IgD-negative memory B cell (primary cell): ENCODE data around the gene DGKQ. TPM values are rescaled to one million over a fixed set of nuclear protein-coding genes. Genes with fewer than 3 reads are reported as not detected.
"Not testable (repeated sequence)": the region's sequence is repeated elsewhere in the genome, so short reads cannot be mapped to it uniquely, and the experiment has no call there.

Experiments
- H3K27ac Mint-ChIP-seq, 3 donors: one replicate each; pipeline ENCODE4 v1.8.0; 2020 to 2022; ENCODE audit warnings: mild to moderate bottlenecking in 3 of 3, mixed read lengths in 3 of 3, moderate library complexity in 1 of 3
- H3K27me3 Mint-ChIP-seq: one replicate; pipeline ENCODE4 v1.8.0; 2021; ENCODE audit warnings: mixed read lengths
- H3K36me3 Mint-ChIP-seq: one replicate; pipeline ENCODE4 v1.8.0; 2020; ENCODE audit warnings: mild to moderate bottlenecking, mixed read lengths
- H3K4me1 Mint-ChIP-seq, 3 donors: one replicate each; pipeline ENCODE4 v1.8.0; 2020 to 2022; ENCODE audit warnings: mixed read lengths in 3 of 3, mild to moderate bottlenecking in 1 of 3
- H3K4me3 Mint-ChIP-seq, 4 donors: one replicate each; pipeline ENCODE4 v1.8.0; 2020 to 2022; ENCODE audit warnings: mild to moderate bottlenecking in 4 of 4, mixed read lengths in 4 of 4, moderate library complexity in 3 of 4
- H3K9me3 Mint-ChIP-seq, 3 donors: one replicate each; pipeline ENCODE4 v1.8.0; 2020 to 2021; ENCODE audit warnings: mixed read lengths in 3 of 3, mild to moderate bottlenecking in 1 of 3
- polyA plus RNA-seq: library from polyadenylated mRNA; unstranded; fragments of 300-500 nt; fragmentation: Illumina TruSeq; gene quantifications from one replicate; pipeline ENCODE4 v1.2.3, GENCODE V29; 2021

Gene DGKQ
- polyA plus RNA-seq, 1 donor from 2014 or later: 3.5 TPM

DNA sequence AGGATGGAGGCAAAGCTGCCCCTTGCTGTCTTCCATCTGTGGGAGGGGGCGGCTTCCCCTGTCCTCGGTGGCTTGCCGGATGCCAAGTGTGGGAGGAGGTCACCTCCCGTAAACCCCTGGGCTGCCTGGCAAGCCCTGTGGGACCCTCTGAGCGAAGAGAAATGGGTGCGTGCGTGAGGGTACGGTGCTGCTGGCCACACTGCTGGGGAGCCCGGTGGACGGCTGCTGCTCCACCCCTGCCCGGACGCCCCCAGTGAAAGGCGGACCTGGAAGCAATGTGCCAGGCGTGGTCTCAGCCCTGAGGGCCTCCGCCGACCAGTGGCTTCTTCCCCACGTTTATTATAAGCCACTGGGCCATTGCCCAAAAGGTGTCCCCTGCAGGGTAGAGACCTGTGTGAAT is 8.9 kb upstream of the DGKQ start:
- no peaks in the 10 kb centered on the region for H3K9me3 Mint-ChIP-seq

DNA sequence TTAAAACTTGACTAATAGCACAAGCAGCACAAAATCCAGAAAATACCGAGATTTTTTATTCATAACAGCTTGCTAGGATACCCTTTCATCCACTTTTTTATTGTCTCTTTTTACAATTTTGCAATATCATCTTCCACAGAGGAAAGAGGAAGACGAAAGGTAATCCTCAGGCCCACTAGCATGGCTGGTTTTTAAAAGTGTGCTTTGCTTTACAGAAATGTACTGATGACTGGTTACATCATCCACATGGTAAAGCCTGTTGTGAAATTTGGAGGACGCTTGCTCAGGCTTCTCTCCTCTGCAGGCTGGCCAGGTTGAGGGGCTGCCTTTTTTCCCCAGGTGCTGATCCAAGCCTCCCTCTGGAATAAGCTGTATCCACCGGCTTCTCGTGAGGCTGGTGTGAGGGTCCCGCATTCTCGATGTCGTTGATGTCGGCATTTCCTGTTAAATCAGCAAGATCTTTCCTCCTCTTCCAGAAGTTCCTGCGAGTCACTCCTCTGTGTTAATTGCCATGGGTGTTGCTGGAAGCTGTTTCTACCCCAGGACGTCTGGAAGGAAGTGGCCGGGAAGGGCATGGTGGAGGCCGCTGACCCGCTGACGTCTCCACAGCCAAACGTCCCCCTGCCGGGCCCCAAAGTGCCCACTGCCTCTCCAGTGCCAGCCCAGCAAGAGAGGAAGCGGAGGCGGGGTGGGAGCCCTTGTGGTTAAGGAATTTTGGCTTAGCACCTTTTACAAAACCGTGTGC is 5.8 kb upstream of the DGKQ start:
- Mint-ChIP-seq H3K9me3 (no peaks in the 10 kb centered on the region), H3K4me1 (peaks cover 0 to 1% (median 0%) of the 10 kb centered on the region in 3 donors), H3K27ac (no peak overlapping the region), H3K4me3 (peak overlapping the region in 1 of 4 donors; percentile 14), H3K27me3 (no peaks in the 10 kb centered on the region), H3K36me3 (no peaks in the 10 kb centered on the region)

More for the DNA sequence above, 8.9 kb upstream of the DGKQ start:
- Mint-ChIP-seq H3K27ac (no peak overlapping the region), H3K4me3 (peak overlapping the region in 1 of 4 donors; percentile 91), H3K4me1 (peaks cover 7 to 16% (median 14%) of the 10 kb centered on the region in 3 donors), H3K36me3 (no peaks in the 10 kb centered on the region), H3K27me3 (no peaks in the 10 kb centered on the region)

DNA sequence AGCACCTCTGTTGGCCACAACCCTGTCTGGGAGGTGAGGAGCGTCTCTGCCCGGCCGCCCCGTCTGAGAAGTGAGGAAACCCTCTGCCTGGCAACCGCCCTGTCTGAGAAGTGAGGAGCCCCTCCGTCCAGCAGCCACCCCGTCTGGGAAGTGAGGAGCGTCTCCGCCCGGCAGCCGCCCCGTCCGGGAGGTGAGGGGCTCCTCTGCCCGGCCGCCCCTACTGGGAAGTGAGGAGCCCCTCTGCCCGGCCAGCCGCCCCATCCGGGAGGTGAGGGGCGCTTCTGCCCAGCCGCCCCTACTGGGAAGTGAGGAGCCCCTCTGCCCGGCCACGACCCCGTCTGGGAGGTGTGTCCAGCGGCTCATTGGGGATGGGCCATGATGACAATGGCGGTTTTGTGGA is 2.6 kb upstream of the DGKQ start:
- H3K9me3 Mint-ChIP-seq, H3K27me3 Mint-ChIP-seq, H3K27ac Mint-ChIP-seq, H3K4me1 Mint-ChIP-seq, H3K36me3 Mint-ChIP-seq, H3K4me3 Mint-ChIP-seq: not testable (repeated sequence)

DNA sequence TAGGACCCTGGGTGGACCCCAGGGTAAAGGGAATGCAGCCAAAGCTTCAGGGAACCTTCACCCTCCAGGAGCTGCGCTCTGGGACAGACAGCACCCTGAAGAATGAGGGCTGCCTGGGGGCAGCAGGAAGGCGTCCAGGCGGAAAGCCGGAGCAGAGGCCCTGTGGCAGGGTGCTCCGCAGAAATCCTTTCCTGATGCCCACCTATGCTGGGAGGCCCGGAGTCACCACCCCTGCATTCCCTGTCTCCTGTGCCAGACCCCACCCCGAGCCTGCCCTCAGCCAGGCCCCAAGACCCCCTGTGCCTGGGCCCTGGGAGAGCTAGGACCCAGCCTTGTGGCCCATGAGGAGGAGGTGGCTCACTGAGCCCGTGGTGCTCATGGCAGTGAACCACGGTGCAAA is 1.3 kb upstream of the DGKQ start:
- peak overlapping the region in 1 of 3 donors; percentile 39 for H3K27ac Mint-ChIP-seq
- H3K36me3 Mint-ChIP-seq: no peaks in the 10 kb centered on the region

DNA sequence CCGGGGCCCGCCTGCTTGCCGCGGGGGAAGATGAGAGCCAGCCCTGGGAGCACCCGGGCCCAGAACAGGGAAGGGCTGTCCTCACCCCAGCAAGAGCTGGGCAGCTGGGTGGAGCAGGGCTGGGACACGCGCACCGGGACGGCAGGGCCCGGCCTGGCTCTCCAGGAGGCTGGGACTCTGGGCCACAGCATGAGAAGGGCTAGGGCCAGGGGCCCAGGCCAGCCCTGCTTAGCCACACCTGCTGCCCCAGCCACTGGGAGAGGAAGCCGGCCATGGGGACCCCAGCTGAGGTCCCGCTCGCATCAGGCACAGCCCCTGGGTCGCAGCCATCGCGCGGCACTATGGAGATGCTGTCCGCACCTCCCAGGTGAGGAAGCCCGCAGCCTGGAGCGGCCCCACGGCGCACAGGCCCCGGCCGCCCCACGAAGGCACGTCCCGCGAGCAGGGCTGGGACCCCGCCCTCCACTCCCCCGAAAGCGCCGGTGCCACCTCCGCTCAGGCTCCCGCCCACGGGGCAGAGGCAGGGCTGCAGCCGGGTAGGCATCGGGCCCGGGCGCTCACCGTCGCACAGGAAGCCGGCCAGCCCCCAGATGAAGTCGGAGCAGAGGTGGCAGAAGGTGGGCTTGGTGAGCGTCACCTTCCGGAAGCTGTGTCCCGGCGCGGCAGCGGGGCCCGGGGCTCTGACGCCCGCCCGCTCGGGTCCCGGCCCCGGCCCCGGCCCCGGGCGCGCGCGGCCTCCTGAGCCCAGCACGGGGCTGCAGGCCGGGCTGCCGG is 531 bp downstream of the DGKQ start:
- peak overlapping the region in 3 of 4 donors; percentile 60 to 68 (median 63) for H3K4me3 Mint-ChIP-seq
- no peaks in the 10 kb centered on the region for H3K9me3 Mint-ChIP-seq
- H3K36me3 Mint-ChIP-seq: no peaks in the 10 kb centered on the region
- peaks cover 2% of the 10 kb centered on the region for H3K27me3 Mint-ChIP-seq
- peaks cover 0 to 3% (median 0%) of the 10 kb centered on the region in 3 donors for H3K4me1 Mint-ChIP-seq
- no peak overlapping the region for H3K27ac Mint-ChIP-seq

More for the DNA sequence above, 1.3 kb upstream of the DGKQ start:
- Mint-ChIP-seq H3K9me3 (no peaks in the 10 kb centered on the region), H3K4me3 (peak overlapping the region in 2 of 4 donors; percentile 37 to 57), H3K27me3 (no peaks in the 10 kb centered on the region), H3K4me1 (peaks cover 0 to 3% (median 0%) of the 10 kb centered on the region in 3 donors)

DNA sequence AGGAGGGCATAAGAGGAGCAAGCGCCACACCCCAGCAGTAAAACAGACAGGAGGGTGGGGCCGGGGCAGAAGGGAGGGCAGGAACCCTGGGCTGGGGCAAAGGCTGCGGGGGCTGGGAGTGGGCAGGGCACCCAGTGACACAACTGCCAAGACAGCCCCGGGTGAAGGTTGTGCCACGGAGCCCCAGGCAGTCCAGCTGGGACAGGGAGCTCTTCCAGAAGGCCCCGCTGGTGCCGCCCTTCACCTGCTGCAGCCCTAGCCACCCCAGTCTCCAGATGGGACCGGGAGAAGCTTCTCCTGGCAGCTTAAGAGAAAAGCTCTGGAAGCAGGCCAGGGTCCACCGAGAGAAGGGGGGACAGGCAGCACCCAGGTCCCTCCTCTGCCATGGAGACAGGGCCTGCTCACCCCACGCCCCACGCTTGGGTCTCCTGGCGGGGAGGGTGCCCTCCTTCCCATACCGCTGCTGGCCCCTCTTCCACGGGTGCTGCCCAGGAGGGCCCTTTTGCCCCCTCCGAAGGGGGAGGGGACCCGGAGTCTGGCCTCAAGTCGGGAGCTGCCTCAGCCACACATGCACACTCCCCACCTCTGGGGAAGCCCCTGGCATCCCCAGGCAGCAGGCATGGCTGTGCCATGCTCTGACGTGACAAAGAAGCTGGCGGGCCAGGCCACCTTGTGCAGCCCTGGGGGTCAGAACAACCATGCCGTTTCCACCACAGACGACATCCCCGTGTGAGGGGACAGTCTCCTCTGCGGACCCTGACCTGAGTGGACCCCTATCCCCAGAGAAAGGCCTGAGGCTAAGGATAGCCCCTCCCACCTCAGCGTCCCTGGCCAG is 1.5 kb downstream of the DGKQ start:
- Mint-ChIP-seq H3K4me1 (peaks cover 0 to 3% (median 0%) of the 10 kb centered on the region in 3 donors), H3K4me3 (peak overlapping the region in 3 of 4 donors; percentile 41 to 68 (median 63))

DNA sequence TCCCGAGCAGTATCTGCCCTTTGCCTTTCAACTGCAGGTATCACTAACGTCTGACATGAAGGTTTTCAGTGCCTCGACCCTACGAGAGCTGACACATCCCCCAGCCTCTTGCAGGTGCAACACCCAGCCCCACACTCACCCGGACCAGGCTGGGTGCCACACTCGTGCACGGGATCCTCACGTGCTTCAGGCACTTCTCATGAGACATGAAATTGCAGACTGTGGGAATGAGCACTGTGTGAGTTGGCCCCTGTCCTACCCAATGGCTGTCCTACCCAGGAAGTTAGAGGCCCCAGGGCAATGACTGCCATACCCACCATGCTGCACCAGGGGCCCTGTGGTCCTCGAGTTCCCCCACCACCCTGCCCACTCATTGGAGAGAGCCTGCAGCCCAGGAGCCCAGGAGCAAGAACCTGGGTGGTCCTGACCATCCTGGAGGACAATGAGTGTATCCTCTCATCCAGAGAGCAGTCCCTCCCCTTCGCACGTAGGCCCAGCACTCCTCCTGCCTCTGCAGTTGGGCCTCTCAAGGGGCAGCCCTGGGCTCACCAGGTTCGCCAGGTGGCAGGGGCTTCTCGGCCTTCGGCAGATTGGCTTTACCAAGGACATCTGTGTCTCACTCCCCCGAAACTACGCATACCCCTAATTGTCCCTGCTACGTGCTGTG is 2.4 kb downstream of the DGKQ start:
- Mint-ChIP-seq H3K27ac (peak overlapping the region in 2 of 3 donors; percentile 40 to 54), H3K27me3 (peaks cover 2% of the 10 kb centered on the region), H3K4me3 (peak overlapping the region in 3 of 4 donors; percentile 28 to 78 (median 46)), H3K36me3 (no peaks in the 10 kb centered on the region), H3K4me1 (peaks cover 0 to 3% (median 0%) of the 10 kb centered on the region in 3 donors), H3K9me3 (no peaks in the 10 kb centered on the region)

More for the DNA sequence above, 1.5 kb downstream of the DGKQ start:
- Mint-ChIP-seq H3K9me3 (no peaks in the 10 kb centered on the region), H3K36me3 (no peaks in the 10 kb centered on the region), H3K27ac (no peak overlapping the region), H3K27me3 (peaks cover 2% of the 10 kb centered on the region)

DNA sequence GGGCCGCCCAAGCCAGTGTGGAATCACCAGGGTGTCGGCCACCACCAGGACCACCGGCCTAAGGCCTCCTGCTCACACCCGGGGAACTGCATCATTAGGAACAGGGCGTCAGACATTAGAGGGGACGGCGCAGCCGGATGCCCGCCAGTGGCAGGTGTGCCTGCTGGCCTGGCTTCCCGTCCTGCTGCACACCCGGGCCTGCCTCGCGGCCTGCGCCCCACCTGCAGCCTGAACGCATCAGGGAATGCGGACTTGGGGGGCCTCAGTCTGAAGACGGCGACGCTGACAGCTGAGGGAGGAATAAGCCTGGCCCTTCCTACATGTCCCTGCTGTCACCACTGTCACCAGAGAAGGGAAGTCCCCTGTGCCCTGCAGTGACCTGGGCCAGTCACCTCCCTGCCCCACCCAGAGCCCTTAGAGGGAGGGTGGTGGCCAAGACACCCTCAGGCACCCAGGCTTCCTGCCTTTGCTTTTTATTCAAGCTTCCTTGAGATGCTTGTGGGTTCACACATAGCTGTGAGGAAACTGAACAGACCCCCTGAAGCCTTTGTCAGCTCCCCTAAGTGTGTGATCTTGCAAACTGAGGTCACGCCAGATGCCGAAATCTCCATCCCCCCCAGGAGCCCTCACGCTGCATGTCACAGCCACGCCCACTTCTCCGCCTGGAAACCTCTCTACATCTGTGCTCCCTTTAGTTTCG is 3.2 kb downstream of the DGKQ start:
- H3K27ac Mint-ChIP-seq: peak overlapping the region in 2 of 3 donors; percentile 40 to 54

DNA sequence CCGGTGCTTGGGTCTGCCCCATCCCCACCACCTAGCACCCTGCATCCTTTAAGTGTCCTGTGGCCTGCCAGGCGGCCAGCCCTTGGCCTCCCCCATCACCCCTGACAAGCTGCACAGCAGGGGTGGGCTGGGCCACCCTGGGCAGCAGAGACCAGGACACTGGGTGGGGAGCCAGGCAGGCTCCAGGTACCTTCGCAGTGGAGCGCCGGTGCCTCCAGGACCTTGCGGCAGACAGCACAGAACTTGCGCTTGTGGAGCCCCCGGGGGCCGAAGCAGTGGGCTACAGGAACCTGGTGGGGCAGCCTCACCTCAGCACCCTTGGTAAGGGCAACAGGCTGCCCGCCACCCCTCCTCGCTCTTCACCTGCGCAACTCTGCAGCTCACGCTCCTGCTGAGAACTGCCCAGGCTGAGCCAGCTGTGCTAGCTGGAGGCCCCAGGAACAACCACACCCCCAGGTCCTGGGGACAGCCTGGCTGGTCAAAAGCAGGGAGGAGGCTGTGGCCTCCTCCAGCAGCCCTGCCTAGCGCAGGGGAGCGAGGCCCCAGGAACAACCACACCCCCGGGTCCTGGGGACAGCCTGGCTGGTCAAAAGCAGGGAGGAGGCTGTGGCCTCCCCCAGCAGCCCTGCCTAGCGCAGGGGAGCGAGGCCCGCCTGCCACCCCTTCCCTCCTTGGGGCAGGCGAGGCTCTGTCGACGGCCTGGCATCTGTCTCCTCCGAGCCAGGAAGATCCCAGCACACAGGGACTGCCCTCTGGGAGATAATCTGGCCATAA is 4.6 kb downstream of the DGKQ start:
- H3K27ac Mint-ChIP-seq: no peak overlapping the region

More for the DNA sequence above, 3.2 kb downstream of the DGKQ start:
- Mint-ChIP-seq H3K27me3 (peaks cover 2% of the 10 kb centered on the region), H3K4me3 (peak overlapping the region in 3 of 4 donors; percentile 28 to 66 (median 46)), H3K36me3 (no peaks in the 10 kb centered on the region), H3K4me1 (peaks cover 0 to 3% (median 0%) of the 10 kb centered on the region in 3 donors), H3K9me3 (no peaks in the 10 kb centered on the region)

DNA sequence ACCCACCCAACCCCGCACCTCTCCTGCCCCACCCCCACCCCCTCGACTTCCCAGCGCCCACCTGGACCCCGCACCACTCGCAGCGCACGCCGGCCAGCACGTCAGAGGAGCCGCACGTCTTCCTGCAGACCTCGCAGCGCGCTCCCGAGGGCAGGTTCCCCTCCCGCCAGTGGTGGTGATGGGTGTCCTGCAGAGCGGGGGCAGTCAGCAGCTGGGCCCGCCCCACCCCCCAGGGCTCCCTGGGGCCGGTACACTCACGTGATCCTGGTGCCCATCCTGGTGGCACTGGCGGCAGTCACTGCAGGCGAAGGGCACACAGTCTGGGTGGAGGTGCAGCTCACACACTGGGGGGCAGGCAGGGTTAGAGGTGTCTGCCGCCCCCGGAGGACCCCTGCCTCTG is 5.1 kb downstream of the DGKQ start:
- no peak overlapping the region for H3K27ac Mint-ChIP-seq
- H3K4me3 Mint-ChIP-seq: no peak overlapping the region
- H3K9me3 Mint-ChIP-seq: no peaks in the 10 kb centered on the region
- peaks cover 2% of the 10 kb centered on the region for H3K27me3 Mint-ChIP-seq
- no peaks in the 10 kb centered on the region for H3K36me3 Mint-ChIP-seq
- H3K4me1 Mint-ChIP-seq: peaks cover 0 to 3% (median 0%) of the 10 kb centered on the region in 3 donors

More for the DNA sequence above, 4.6 kb downstream of the DGKQ start:
- H3K4me3 Mint-ChIP-seq: no peak overlapping the region
- H3K27me3 Mint-ChIP-seq: peaks cover 2% of the 10 kb centered on the region
- no peaks in the 10 kb centered on the region for H3K36me3 Mint-ChIP-seq
- no peaks in the 10 kb centered on the region for H3K9me3 Mint-ChIP-seq
- peaks cover 0 to 3% (median 0%) of the 10 kb centered on the region in 3 donors for H3K4me1 Mint-ChIP-seq

DNA sequence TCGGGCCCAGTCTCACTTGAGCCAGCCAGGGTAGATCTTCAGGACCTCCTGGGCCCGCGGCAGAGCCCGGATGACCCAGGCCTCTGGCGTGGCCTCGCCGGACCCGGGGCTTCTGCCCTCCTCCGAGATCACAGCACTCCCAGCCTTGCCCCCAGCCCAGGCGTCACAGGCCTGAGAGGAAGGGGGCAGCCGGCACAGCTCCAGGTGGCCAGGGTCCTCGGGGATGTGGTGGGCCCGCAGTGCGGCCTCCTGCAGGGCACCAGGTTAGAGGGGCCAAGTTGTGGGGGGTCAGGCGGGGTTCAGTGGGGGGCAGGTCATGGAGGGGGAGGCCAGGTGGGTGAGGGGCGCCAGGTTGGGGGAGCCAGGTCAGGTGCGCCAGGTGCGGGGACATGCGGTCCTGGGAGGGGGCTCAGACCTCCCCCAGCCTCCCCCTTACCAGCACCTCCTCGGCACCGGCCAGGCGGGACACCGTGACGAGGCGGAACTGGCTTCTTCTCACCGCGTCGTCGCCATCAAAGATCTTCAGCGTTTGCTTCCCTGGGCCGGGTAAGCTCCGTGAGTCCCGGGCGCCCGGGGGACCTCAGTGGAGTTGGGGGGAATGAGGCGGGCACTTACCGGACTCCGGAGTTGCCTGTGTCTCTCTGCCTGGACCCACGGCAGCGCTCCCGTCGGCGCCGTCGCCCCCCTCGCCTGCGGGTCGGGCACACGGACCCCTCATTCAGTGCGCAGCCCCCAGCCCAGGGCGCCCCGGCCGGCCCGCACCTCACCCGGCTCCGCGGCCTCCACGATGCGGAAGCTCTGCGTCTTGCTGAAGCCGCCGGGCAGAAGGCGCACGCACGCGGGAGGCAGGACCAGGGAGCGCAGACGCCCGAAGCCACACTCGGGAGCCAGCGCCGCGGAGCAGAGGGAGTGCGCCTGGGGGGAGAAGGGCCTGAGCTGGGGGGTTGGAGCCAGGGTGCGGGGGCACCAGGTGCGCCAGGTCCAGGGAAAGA is 6.0 kb downstream of the DGKQ start:
- Mint-ChIP-seq H3K4me1 (peaks cover 0 to 3% (median 0%) of the 10 kb centered on the region in 3 donors), H3K36me3 (no peaks in the 10 kb centered on the region), H3K27ac (no peak overlapping the region), H3K9me3 (no peaks in the 10 kb centered on the region), H3K4me3 (no peak overlapping the region), H3K27me3 (peaks cover 2% of the 10 kb centered on the region)
